Caco-2 (cell line): ENCODE results near the gene RNF112. TPM values are rescaled to one million over a fixed set of nuclear protein-coding genes. Genes with fewer than 3 reads are reported as not detected.

ENCODE experiments used
- BruUV-seq: library from RNA; stranded (reverse); fragments of 400-500 nt; replicated peaks from 2 replicates; lab custom pipeline; 2021; lab: Mats Ljungman, UMichigan
- CTCF ChIA-PET: fragments of 300-600 bp; sonication (Branson Sonifier 250); formaldehyde crosslinking; loops from one replicate; lab custom pipeline; 2022; ENCODE audit warnings: antibody characterized with exemption; lab: Charles Lee
- POLR2A ChIA-PET: fragments of 300-600 bp; sonication (Branson Sonifier 250); formaldehyde crosslinking; loops from one replicate; lab custom pipeline; 2022; ENCODE audit warnings: antibody characterized with exemption; lab: Charles Lee
- DNase-seq, 2 experiments: peaks; one replicate each; pipeline versions ENCODE4 v3.0.0 to v3.0.0-alpha.2; 2020 to 2022
- H3K27me3 ChIP-seq: replicated peaks from 2 replicates; pipeline ENCODE4 v1.6.0; 2011; ENCODE audit warnings: low read length; ENCODE audit not compliant: control insufficient read depth, insufficient read depth
- H3K36me3 ChIP-seq: 2 replicates; pipeline ENCODE4 v1.5.1; 2011; ENCODE audit warnings: low read length; ENCODE audit not compliant: control insufficient read depth, insufficient read depth
- H3K4me1 ChIP-seq: fragments of 250-450 bp; sonication (Bioruptor Pico); 2 replicates; pipeline ENCODE4 v1.5.1; 2020; ENCODE audit warnings: mild to moderate bottlenecking
- H3K4me3 ChIP-seq: 2 replicates; pipeline ENCODE4 v1.5.1; 2011; ENCODE audit warnings: low read depth, mild to moderate bottlenecking, control low read depth, low read length
- H3K9me3 ChIP-seq: fragments of 250-450 bp; sonication (Bioruptor Pico); 2 replicates; pipeline ENCODE4 v1.5.1; 2020; ENCODE audit warnings: mild to moderate bottlenecking, moderate library complexity
- H3K27ac Mint-ChIP-seq: one replicate; pipeline ENCODE4 v1.8.0; 2022; ENCODE audit warnings: mixed read lengths; ENCODE audit not compliant: unreplicated experiment
- H3K27me3 Mint-ChIP-seq: one replicate; pipeline ENCODE4 v1.8.0; 2022; ENCODE audit warnings: mixed read lengths; ENCODE audit not compliant: insufficient read depth, unreplicated experiment
- H3K36me3 Mint-ChIP-seq: one replicate; pipeline ENCODE4 v1.8.0; 2022; ENCODE audit warnings: mild to moderate bottlenecking, mixed read lengths; ENCODE audit not compliant: insufficient read depth, unreplicated experiment
- H3K4me1 Mint-ChIP-seq: one replicate; pipeline ENCODE4 v1.8.0; 2022; ENCODE audit warnings: low read depth, mixed read lengths; ENCODE audit not compliant: unreplicated experiment
- H3K4me3 Mint-ChIP-seq: one replicate; pipeline ENCODE4 v1.8.0; 2022; ENCODE audit warnings: mild to moderate bottlenecking, moderate library complexity, mixed read lengths; ENCODE audit not compliant: unreplicated experiment
- H3K9me3 Mint-ChIP-seq: one replicate; pipeline ENCODE4 v1.8.0; 2022; ENCODE audit warnings: mixed read lengths; ENCODE audit not compliant: unreplicated experiment
- intact Hi-C: fragments of 100-400 bp; cut with micrococcal nuclease; formaldehyde crosslinking; loops from one replicate; pipeline ENCODE4 v1.10.0; 2022; ENCODE audit not compliant: unreplicated experiment
- total RNA-seq: library from RNA; stranded (reverse); gene quantifications from 2 replicates; pipeline ENCODE4 v1.2.3, GENCODE V29; 2022
- TF ChIP-seq, protein P1 (sequence below), 2 experiments: fragments of 200-600 bp in 1 of 2; IDR thresholded peaks; 1 replicate in 1 of 2; 2 replicates in 1 of 2; pipeline versions ENCODE4 v1.5.1 to v1.8.0; 2011 to 2022; ENCODE audit warnings: antibody characterized with exemption in 1 of 2, control low read depth in 1 of 2, inconsistent platforms in 1 of 2, low read depth in 1 of 2, low read length in 1 of 2, mild to moderate bottlenecking in 1 of 2, moderate library complexity in 1 of 2; ENCODE audit not compliant: insufficient read depth in 1 of 2, severe bottlenecking in 1 of 2, unreplicated experiment in 1 of 2

RNF112 gene
- total RNA-seq, 1 experiment from 2014 or later = not detected

DNA sequence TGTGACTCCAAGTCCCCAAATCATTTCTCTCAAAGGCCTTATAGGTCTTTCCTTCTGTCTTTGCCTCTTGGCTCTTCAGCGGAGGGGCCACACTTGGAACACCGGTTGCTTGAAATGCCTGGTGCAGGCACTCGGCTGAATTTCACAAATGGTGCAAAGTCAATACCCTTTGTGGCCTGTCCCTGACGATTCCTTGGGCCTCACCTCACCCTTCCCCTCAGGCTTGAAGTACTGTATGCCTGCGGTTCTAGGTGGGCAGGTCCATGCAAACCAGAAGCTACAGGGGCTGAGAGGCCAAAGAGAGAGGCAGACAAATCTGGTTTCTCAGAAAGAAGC is 44.4 kb upstream of the RNF112 start:
- Histone ChIP-seq H3K4me3 (no peak overlapping the region), H3K36me3 (no peaks in the 10 kb centered on the region), H3K4me1 (peaks cover 11% of the 10 kb centered on the region), H3K27me3 (no peaks in the 10 kb centered on the region), H3K9me3 (no peaks in the 10 kb centered on the region)
- no peaks in the 10 kb centered on the region for H3K27me3 Mint-ChIP-seq
- peaks cover 6% of the 10 kb centered on the region for H3K4me1 Mint-ChIP-seq
- no peak overlapping the region for H3K4me3 Mint-ChIP-seq
- intact Hi-C loops = no loop called here
- BruUV-seq = no TSS peak
- TF ChIP-seq, protein P1, sequence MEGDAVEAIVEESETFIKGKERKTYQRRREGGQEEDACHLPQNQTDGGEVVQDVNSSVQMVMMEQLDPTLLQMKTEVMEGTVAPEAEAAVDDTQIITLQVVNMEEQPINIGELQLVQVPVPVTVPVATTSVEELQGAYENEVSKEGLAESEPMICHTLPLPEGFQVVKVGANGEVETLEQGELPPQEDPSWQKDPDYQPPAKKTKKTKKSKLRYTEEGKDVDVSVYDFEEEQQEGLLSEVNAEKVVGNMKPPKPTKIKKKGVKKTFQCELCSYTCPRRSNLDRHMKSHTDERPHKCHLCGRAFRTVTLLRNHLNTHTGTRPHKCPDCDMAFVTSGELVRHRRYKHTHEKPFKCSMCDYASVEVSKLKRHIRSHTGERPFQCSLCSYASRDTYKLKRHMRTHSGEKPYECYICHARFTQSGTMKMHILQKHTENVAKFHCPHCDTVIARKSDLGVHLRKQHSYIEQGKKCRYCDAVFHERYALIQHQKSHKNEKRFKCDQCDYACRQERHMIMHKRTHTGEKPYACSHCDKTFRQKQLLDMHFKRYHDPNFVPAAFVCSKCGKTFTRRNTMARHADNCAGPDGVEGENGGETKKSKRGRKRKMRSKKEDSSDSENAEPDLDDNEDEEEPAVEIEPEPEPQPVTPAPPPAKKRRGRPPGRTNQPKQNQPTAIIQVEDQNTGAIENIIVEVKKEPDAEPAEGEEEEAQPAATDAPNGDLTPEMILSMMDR (IDR thresholded peaks at IDR 0.05; ENCODE audit: insufficient read depth in 1 of 2, low read depth in 1 of 2, low read length in 1 of 2, severe bottlenecking in 1 of 2, unreplicated experiment in 1 of 2) = no peak
- POLR2A ChIA-PET = no interaction called here
- CTCF ChIA-PET = no interaction called here
- H3K9me3 Mint-ChIP-seq = no peaks in the 10 kb centered on the region
- DNase-seq = no peak
- H3K27ac Mint-ChIP-seq = no peak overlapping the region
- no peaks in the 10 kb centered on the region for H3K36me3 Mint-ChIP-seq

DNA sequence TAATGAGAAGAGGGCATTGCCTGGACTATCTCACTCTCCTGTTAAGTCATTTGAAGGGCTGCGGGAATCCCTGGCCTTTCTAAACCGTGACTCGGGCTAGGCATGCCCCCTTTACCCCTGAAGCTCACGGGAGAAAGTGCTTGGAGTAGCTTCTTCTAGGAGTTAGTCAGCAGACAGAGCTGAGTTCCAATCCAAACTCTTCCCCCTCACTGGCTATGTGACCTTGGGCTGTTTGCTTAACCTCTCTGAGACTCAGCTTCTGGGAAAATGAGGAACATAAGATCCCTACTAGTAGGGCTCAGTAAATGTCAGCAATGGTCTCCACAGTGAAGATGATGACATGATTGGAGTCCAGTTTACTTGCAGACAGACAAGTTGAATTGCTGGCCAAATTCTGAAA is 42.8 kb upstream of the RNF112 start:
- Histone ChIP-seq H3K36me3 (no peaks in the 10 kb centered on the region), H3K27me3 (no peaks in the 10 kb centered on the region), H3K4me1 (peaks cover 8% of the 10 kb centered on the region), H3K4me3 (no peak overlapping the region), H3K9me3 (no peaks in the 10 kb centered on the region)
- no TSS peak for BruUV-seq
- Mint-ChIP-seq H3K9me3 (no peaks in the 10 kb centered on the region), H3K4me1 (peaks cover 6% of the 10 kb centered on the region), H3K27me3 (no peaks in the 10 kb centered on the region), H3K36me3 (no peaks in the 10 kb centered on the region), H3K4me3 (no peak overlapping the region), H3K27ac (no peak overlapping the region)
- ChIA-PET CTCF (interaction anchor here (1.0 kb wide), 1 partner anchor 10 kb away, joined by 3 read pairs; the partner anchor contains the start of gene MAPK7), POLR2A (no interaction called here)
- TF ChIP-seq, protein P1 (IDR thresholded peaks at IDR 0.05; ENCODE audit: insufficient read depth in 1 of 2, low read depth in 1 of 2, low read length in 1 of 2, severe bottlenecking in 1 of 2, unreplicated experiment in 1 of 2) = no peak
- DNase-seq = peak in 1 of 2 experiments; percentile 11
- intact Hi-C loops = no loop called here

DNA sequence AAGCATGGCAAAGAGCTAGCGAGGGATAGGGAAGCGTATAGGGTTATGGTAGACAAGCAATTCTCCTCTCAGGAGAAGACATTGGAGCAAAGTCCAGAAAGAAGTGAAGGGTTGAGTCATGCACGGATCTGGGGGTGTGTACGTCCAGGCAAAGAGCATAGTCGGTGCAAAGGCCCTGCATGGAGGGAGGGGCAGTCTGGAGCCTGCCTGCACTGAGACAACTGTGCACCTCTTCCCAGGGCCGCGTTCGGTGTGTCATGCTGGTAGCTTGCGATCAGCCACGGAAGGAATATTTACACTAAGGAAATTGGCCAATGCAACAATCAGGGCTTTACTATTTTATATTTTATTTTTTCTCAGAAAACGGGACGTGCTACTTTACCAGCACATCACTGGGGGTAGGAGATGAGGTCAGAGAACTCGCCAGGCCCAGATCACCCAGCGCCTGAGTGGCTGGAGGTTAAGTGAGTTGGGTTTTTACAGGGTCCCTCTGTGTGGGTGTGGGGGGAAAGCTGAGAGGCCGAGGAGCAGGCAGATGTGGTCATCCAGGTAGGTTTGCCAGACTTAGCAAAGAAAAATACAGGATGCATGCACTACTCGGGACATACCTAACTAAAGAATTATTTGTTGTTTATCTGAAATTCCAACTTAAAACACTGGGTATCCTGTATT is 41.8 kb upstream of the RNF112 start:
- ChIA-PET POLR2A (no interaction called here), CTCF (no interaction called here)
- Mint-ChIP-seq H3K27me3 (no peaks in the 10 kb centered on the region), H3K4me3 (no peak overlapping the region), H3K36me3 (no peaks in the 10 kb centered on the region), H3K27ac (no peak overlapping the region), H3K9me3 (no peaks in the 10 kb centered on the region), H3K4me1 (peaks cover 6% of the 10 kb centered on the region)
- DNase-seq = peak in 1 of 2 experiments; percentile 35
- TF ChIP-seq, protein P1 (IDR thresholded peaks at IDR 0.05; ENCODE audit: insufficient read depth in 1 of 2, low read depth in 1 of 2, low read length in 1 of 2, severe bottlenecking in 1 of 2, unreplicated experiment in 1 of 2) = no peak
- peaks cover 5% of the 10 kb centered on the region for H3K4me1 ChIP-seq
- intact Hi-C loops = no loop called here
- no peaks in the 10 kb centered on the region for H3K9me3 ChIP-seq
- no peak overlapping the region for H3K4me3 ChIP-seq
- no peaks in the 10 kb centered on the region for H3K27me3 ChIP-seq
- no TSS peak for BruUV-seq
- H3K36me3 ChIP-seq = no peaks in the 10 kb centered on the region
